ENCODE measurements around the gene DRAP1. TPM values are rescaled to one million over a fixed set of nuclear protein-coding genes. Genes with fewer than 3 reads are reported as not detected.

The DRAP1 gene, protein sequence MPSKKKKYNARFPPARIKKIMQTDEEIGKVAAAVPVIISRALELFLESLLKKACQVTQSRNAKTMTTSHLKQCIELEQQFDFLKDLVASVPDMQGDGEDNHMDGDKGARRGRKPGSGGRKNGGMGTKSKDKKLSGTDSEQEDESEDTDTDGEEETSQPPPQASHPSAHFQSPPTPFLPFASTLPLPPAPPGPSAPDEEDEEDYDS
- 100 to 1,000 TPM in 3 of 4 donors, 10 to 100 TPM in 1; 96.7 to 146 (median 110) TPM for total RNA-seq

DNA sequence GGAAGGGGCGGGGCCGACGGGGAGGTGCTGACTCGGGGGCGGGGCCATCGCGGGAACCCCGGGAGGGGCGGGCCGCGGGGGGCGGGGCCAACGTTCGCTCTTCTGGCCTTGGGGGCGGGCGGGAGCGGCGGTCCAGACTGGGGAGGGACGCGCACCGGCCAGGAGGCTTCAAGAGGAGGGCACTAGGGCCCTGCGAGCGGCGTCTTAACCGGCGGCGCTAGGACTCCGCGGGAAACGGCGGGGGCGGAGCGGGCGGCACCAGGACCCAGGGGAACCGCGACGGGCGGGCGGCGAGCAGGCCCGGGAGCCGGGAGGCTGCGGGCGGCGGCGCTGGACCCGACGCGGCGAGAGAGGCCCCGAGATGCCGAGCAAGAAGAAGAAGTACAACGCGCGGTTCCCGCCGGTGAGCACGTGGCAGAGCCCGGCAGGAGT, at the start of gene DRAP1:
DRAP1 (plus strand) TSS at position 286 of the 432 bp plus-strand sequence; CDS start at position 362, 76 bp downstream.
- Histone ChIP-seq H3K4me1 (peaks cover 47 to 49% of the 10 kb centered on the region in 2 donors), H3K36me3 (peaks cover 0 to 26% of the 10 kb centered on the region in 2 donors), H3K4me3 (peak within 1 kb of the TSS; percentile 77 to 95 (median 92)), H3K9me3 (no peaks in the 10 kb centered on the region), H3K27me3 (no peaks in the 10 kb centered on the region), H3K27ac (peak within 1 kb of the TSS; percentile 86 to 98 (median 94))
- in situ Hi-C loops (cut with MboI; ENCODE audit: low sequenced_read_pairs in 4 of 4): no loop called here
- peak; percentile 99 for DNase-seq
- intact Hi-C loops (cut with DNase I; ENCODE audit: low total_unique reads): loop anchor here (1.0 to 10.0 kb wide), 12 partner anchors 31 to 907 kb away; partner anchors contain the start of genes ARL2, BANF1, EIF1AD and FIBP
- TF ChIP-seq POLR2A (IDR thresholded peaks at IDR 0.05): peak; percentile 83 to 84
- TF ChIP-seq, protein P1, sequence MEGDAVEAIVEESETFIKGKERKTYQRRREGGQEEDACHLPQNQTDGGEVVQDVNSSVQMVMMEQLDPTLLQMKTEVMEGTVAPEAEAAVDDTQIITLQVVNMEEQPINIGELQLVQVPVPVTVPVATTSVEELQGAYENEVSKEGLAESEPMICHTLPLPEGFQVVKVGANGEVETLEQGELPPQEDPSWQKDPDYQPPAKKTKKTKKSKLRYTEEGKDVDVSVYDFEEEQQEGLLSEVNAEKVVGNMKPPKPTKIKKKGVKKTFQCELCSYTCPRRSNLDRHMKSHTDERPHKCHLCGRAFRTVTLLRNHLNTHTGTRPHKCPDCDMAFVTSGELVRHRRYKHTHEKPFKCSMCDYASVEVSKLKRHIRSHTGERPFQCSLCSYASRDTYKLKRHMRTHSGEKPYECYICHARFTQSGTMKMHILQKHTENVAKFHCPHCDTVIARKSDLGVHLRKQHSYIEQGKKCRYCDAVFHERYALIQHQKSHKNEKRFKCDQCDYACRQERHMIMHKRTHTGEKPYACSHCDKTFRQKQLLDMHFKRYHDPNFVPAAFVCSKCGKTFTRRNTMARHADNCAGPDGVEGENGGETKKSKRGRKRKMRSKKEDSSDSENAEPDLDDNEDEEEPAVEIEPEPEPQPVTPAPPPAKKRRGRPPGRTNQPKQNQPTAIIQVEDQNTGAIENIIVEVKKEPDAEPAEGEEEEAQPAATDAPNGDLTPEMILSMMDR (IDR thresholded peaks at IDR 0.05 in 4 of 5, conservative IDR thresholded peaks at IDR 0.05 in 1 of 5): peak in 3 of 5 experiments; percentile 9 to 46 (median 37)
- ATAC-seq: peak; percentile 66 to 75

GRCh38 chr11:65869643-65870306, 49.5 kb upstream of the DRAP1 start:
- DNase-seq: no peak
- peaks cover 0 to 19% of the 10 kb centered on the region in 2 donors for H3K4me1 ChIP-seq

GRCh38 chr11:65870307-65870658, 48.9 kb upstream of the DRAP1 start:
- intact Hi-C loops (cut with DNase I; ENCODE audit: low total_unique reads): no loop called here
- no peak for DNase-seq
- peaks cover 0 to 19% of the 10 kb centered on the region in 2 donors for H3K4me1 ChIP-seq
- H3K9me3 ChIP-seq: no peaks in the 10 kb centered on the region
- peaks cover 0 to 18% of the 10 kb centered on the region in 2 donors for H3K36me3 ChIP-seq
- in situ Hi-C loops (cut with MboI; ENCODE audit: low sequenced_read_pairs in 4 of 4): no loop called here
- no peak for ATAC-seq
- no peak for TF ChIP-seq POLR2A (IDR thresholded peaks at IDR 0.05)
- TF ChIP-seq, protein P1 (IDR thresholded peaks at IDR 0.05 in 4 of 5, conservative IDR thresholded peaks at IDR 0.05 in 1 of 5): no peak
- H3K4me3 ChIP-seq: no peak overlapping the region
- peak overlapping the region in 1 of 4 donors; percentile 83 for H3K27ac ChIP-seq
- no peaks in the 10 kb centered on the region for H3K27me3 ChIP-seq

More at GRCh38 chr11:65869643-65870306, 49.5 kb upstream of the DRAP1 start:
- in situ Hi-C loops (cut with MboI; ENCODE audit: low sequenced_read_pairs in 4 of 4): no loop called here
- Histone ChIP-seq H3K36me3 (peaks cover 0 to 23% of the 10 kb centered on the region in 2 donors), H3K27ac (peak overlapping the region in 1 of 4 donors; percentile 83), H3K9me3 (no peaks in the 10 kb centered on the region), H3K4me3 (no peak overlapping the region), H3K27me3 (no peaks in the 10 kb centered on the region)
- intact Hi-C loops (cut with DNase I; ENCODE audit: low total_unique reads): no loop called here
- ATAC-seq: no peak
- TF ChIP-seq, protein P1 (IDR thresholded peaks at IDR 0.05 in 4 of 5, conservative IDR thresholded peaks at IDR 0.05 in 1 of 5): no peak
- no peak for TF ChIP-seq POLR2A (IDR thresholded peaks at IDR 0.05)

- DNase-seq (no peak), ATAC-seq (no peak)
- H3K4me3 ChIP-seq: no peak overlapping the region
- H3K9me3 ChIP-seq: no peaks in the 10 kb centered on the region
- peak overlapping the region; percentile 80 to 87 (median 82) for H3K27ac ChIP-seq
- no peaks in the 10 kb centered on the region for H3K27me3 ChIP-seq
- peaks cover 0 to 19% of the 10 kb centered on the region in 2 donors for H3K4me1 ChIP-seq
- intact Hi-C loops (cut with DNase I; ENCODE audit: low total_unique reads): no loop called here
- in situ Hi-C loops (cut with MboI; ENCODE audit: low sequenced_read_pairs in 4 of 4): no loop called here
- TF ChIP-seq POLR2A (IDR thresholded peaks at IDR 0.05): no peak
- TF ChIP-seq, protein P1 (IDR thresholded peaks at IDR 0.05 in 4 of 5, conservative IDR thresholded peaks at IDR 0.05 in 1 of 5): no peak
- peaks cover 0 to 11% of the 10 kb centered on the region in 2 donors for H3K36me3 ChIP-seq
Measured at GRCh38 chr11:65870706-65871681, 48.2 kb upstream of the DRAP1 start.
